ENCODE data around the gene ZNF526. TPM values are rescaled to one million over a fixed set of nuclear protein-coding genes. Genes with fewer than 3 reads are reported as not detected.

ZNF526 gene
- total and polyA plus RNA-seq, 5 donors from 2014 or later: 4.0 to 8.8 (median 5.8) TPM

- Histone ChIP-seq H3K4me3 (ENCODE audit: low read depth, low read length) (no peak overlapping the region), H3K27me3 (ENCODE audit: control insufficient read depth, insufficient read depth, low read length) (no peaks in the 10 kb centered on the region), H3K36me3 (ENCODE audit: control insufficient read depth, insufficient read depth, low read length) (peaks cover 80% of the 10 kb centered on the region), H3K9me3 (ENCODE audit: control insufficient read depth in 2 of 2, low read length in 2 of 2) (no peaks in the 10 kb centered on the region), H3K27ac (ENCODE audit: insufficient read depth, low read length, poor library complexity, severe bottlenecking) (no peak overlapping the region), H3K4me1 (ENCODE audit: control insufficient read depth, insufficient read depth, low read length, poor library complexity, severe bottlenecking) (no peaks in the 10 kb centered on the region)
- ATAC-seq (ENCODE audit: low read depth in 2 of 2) (no peak), DNase-seq (no peak)
- Mint-ChIP-seq H3K27ac (no peak overlapping the region), H3K4me1 (peaks cover 0 to 34% (median 8%) of the 10 kb centered on the region in 4 donors), H3K9me3 (no peaks in the 10 kb centered on the region), H3K27me3 (no peaks in the 10 kb centered on the region), H3K4me3 (no peak overlapping the region), H3K36me3 (peaks cover 25% of the 10 kb centered on the region)
Measured at GRCh38 chr19:42234364-42234763, 14.3 kb downstream of the ZNF526 start.

GRCh38 chr19:42235181-42235580 lies 15.1 kb downstream of the ZNF526 start:
- Mint-ChIP-seq H3K9me3 (no peaks in the 10 kb centered on the region), H3K27ac (no peak overlapping the region), H3K27me3 (no peaks in the 10 kb centered on the region), H3K4me1 (peaks cover 0 to 36% (median 16%) of the 10 kb centered on the region in 4 donors), H3K36me3 (peaks cover 28% of the 10 kb centered on the region), H3K4me3 (no peak overlapping the region)
- Histone ChIP-seq H3K36me3 (ENCODE audit: control insufficient read depth, insufficient read depth, low read length) (peaks cover 79% of the 10 kb centered on the region), H3K4me3 (ENCODE audit: low read depth, low read length) (no peak overlapping the region), H3K9me3 (ENCODE audit: control insufficient read depth in 2 of 2, low read length in 2 of 2) (no peaks in the 10 kb centered on the region), H3K27me3 (ENCODE audit: control insufficient read depth, insufficient read depth, low read length) (no peaks in the 10 kb centered on the region), H3K27ac (ENCODE audit: insufficient read depth, low read length, poor library complexity, severe bottlenecking) (no peak overlapping the region), H3K4me1 (ENCODE audit: control insufficient read depth, insufficient read depth, low read length, poor library complexity, severe bottlenecking) (peaks cover 6% of the 10 kb centered on the region)
- ATAC-seq (ENCODE audit: low read depth in 2 of 2) (no peak), DNase-seq (no peak)

- H3K27ac Mint-ChIP-seq: peak overlapping the region; percentile 80 to 85 (median 80)
Measured at GRCh38 chr19:42239544-42240220, 19.6 kb downstream of the ZNF526 start.

GRCh38 chr19:42241279-42241678 lies 21.2 kb downstream of the ZNF526 start:
- Mint-ChIP-seq H3K36me3 (peaks cover 19% of the 10 kb centered on the region), H3K27ac (peak overlapping the region; percentile 49 to 90 (median 60)), H3K27me3 (no peaks in the 10 kb centered on the region), H3K9me3 (no peaks in the 10 kb centered on the region), H3K4me1 (peaks cover 8 to 63% (median 41%) of the 10 kb centered on the region in 4 donors), H3K4me3 (peak overlapping the region; percentile 80 to 90 (median 89))
- Histone ChIP-seq H3K9me3 (ENCODE audit: control insufficient read depth in 2 of 2, low read length in 2 of 2) (no peaks in the 10 kb centered on the region), H3K36me3 (ENCODE audit: control insufficient read depth, insufficient read depth, low read length) (peaks cover 28% of the 10 kb centered on the region), H3K4me1 (ENCODE audit: control insufficient read depth, insufficient read depth, low read length, poor library complexity, severe bottlenecking) (peaks cover 41% of the 10 kb centered on the region), H3K27me3 (ENCODE audit: control insufficient read depth, insufficient read depth, low read length) (no peaks in the 10 kb centered on the region), H3K27ac (ENCODE audit: insufficient read depth, low read length, poor library complexity, severe bottlenecking) (peak overlapping the region; percentile 89), H3K4me3 (ENCODE audit: low read depth, low read length) (peak overlapping the region; percentile 95)
- ATAC-seq (ENCODE audit: low read depth in 2 of 2) (no peak), DNase-seq (no peak)

More at GRCh38 chr19:42239544-42240220, 19.6 kb downstream of the ZNF526 start:
- Mint-ChIP-seq H3K4me3 (peak overlapping the region in 3 of 4 donors; percentile 67 to 86 (median 68)), H3K27me3 (no peaks in the 10 kb centered on the region), H3K9me3 (no peaks in the 10 kb centered on the region), H3K36me3 (peaks cover 26% of the 10 kb centered on the region), H3K4me1 (peaks cover 4 to 60% (median 34%) of the 10 kb centered on the region in 4 donors)
- DNase-seq (no peak), ATAC-seq (ENCODE audit: low read depth in 2 of 2) (no peak)
- Histone ChIP-seq H3K36me3 (ENCODE audit: control insufficient read depth, insufficient read depth, low read length) (peaks cover 42% of the 10 kb centered on the region), H3K9me3 (ENCODE audit: control insufficient read depth in 2 of 2, low read length in 2 of 2) (no peaks in the 10 kb centered on the region), H3K27ac (ENCODE audit: insufficient read depth, low read length, poor library complexity, severe bottlenecking) (no peak overlapping the region), H3K27me3 (ENCODE audit: control insufficient read depth, insufficient read depth, low read length) (no peaks in the 10 kb centered on the region), H3K4me1 (ENCODE audit: control insufficient read depth, insufficient read depth, low read length, poor library complexity, severe bottlenecking) (peaks cover 37% of the 10 kb centered on the region), H3K4me3 (ENCODE audit: low read depth, low read length) (no peak overlapping the region)

GRCh38 chr19:42242069-42242511 lies 22.0 kb downstream of the ZNF526 start:
- H3K4me3 Mint-ChIP-seq: peak overlapping the region; percentile 86 to 90 (median 89)
- peaks cover 41% of the 10 kb centered on the region for H3K4me1 ChIP-seq (ENCODE audit: control insufficient read depth, insufficient read depth, low read length, poor library complexity, severe bottlenecking)
- H3K36me3 Mint-ChIP-seq: peaks cover 14% of the 10 kb centered on the region
- peaks cover 20% of the 10 kb centered on the region for H3K36me3 ChIP-seq (ENCODE audit: control insufficient read depth, insufficient read depth, low read length)
- no peaks in the 10 kb centered on the region for H3K9me3 Mint-ChIP-seq
- no peaks in the 10 kb centered on the region for H3K27me3 ChIP-seq (ENCODE audit: control insufficient read depth, insufficient read depth, low read length)
- no peaks in the 10 kb centered on the region for H3K27me3 Mint-ChIP-seq
- peaks cover 8 to 65% (median 45%) of the 10 kb centered on the region in 4 donors for H3K4me1 Mint-ChIP-seq
- ATAC-seq (ENCODE audit: low read depth in 2 of 2) (no peak), DNase-seq (peak in 1 of 3 donors; percentile 35)
- no peaks in the 10 kb centered on the region for H3K9me3 ChIP-seq (ENCODE audit: control insufficient read depth in 2 of 2, low read length in 2 of 2)
- peak overlapping the region; percentile 89 for H3K27ac ChIP-seq (ENCODE audit: insufficient read depth, low read length, poor library complexity, severe bottlenecking)
- H3K4me3 ChIP-seq (ENCODE audit: low read depth, low read length): peak overlapping the region; percentile 95
- H3K27ac Mint-ChIP-seq: peak overlapping the region; percentile 60 to 93 (median 90)

GRCh38 chr19:42242512-42243409 lies 22.6 kb downstream of the ZNF526 start, which contains the start of gene GSK3A:
GSK3A (minus strand) TSS chr19:42242602; CDS start chr19:42242465, 137 bp downstream.
- no peaks in the 10 kb centered on the region for H3K27me3 Mint-ChIP-seq
- Histone ChIP-seq H3K27ac (ENCODE audit: insufficient read depth, low read length, poor library complexity, severe bottlenecking) (peak within 1 kb of the TSS; percentile 89), H3K36me3 (ENCODE audit: control insufficient read depth, insufficient read depth, low read length) (peaks cover 17% of the 10 kb centered on the region), H3K9me3 (ENCODE audit: control insufficient read depth in 2 of 2, low read length in 2 of 2) (no peaks in the 10 kb centered on the region), H3K4me3 (ENCODE audit: low read depth, low read length) (peak within 1 kb of the TSS; percentile 95), H3K27me3 (ENCODE audit: control insufficient read depth, insufficient read depth, low read length) (no peaks in the 10 kb centered on the region), H3K4me1 (ENCODE audit: control insufficient read depth, insufficient read depth, low read length, poor library complexity, severe bottlenecking) (peaks cover 41% of the 10 kb centered on the region)
- ATAC-seq (ENCODE audit: low read depth in 2 of 2) (peak; percentile 79 to 81), DNase-seq (peak; percentile 95 to 99 (median 98))
- H3K36me3 Mint-ChIP-seq: peaks cover 14% of the 10 kb centered on the region
- H3K4me3 Mint-ChIP-seq: peak within 1 kb of the TSS; percentile 86 to 100 (median 98)
- no peaks in the 10 kb centered on the region for H3K9me3 Mint-ChIP-seq
- H3K4me1 Mint-ChIP-seq: peaks cover 8 to 65% (median 45%) of the 10 kb centered on the region in 4 donors
- H3K27ac Mint-ChIP-seq: peak within 1 kb of the TSS; percentile 93 to 98 (median 97)

- H3K27me3 ChIP-seq (ENCODE audit: control insufficient read depth, insufficient read depth, low read length): no peaks in the 10 kb centered on the region
- Mint-ChIP-seq H3K36me3 (peaks cover 7% of the 10 kb centered on the region), H3K4me1 (peaks cover 8 to 58% (median 39%) of the 10 kb centered on the region in 4 donors), H3K4me3 (peak overlapping the region; percentile 90 to 100 (median 98)), H3K27ac (peak overlapping the region; percentile 93 to 99 (median 99)), H3K27me3 (no peaks in the 10 kb centered on the region), H3K9me3 (no peaks in the 10 kb centered on the region)
- peak; percentile 88 to 97 (median 93) for DNase-seq
- no peaks in the 10 kb centered on the region for H3K9me3 ChIP-seq (ENCODE audit: control insufficient read depth in 2 of 2, low read length in 2 of 2)
- H3K4me3 ChIP-seq (ENCODE audit: low read depth, low read length): peak overlapping the region; percentile 99
- peaks cover 10% of the 10 kb centered on the region for H3K36me3 ChIP-seq (ENCODE audit: control insufficient read depth, insufficient read depth, low read length)
- peak; percentile 40 to 44 for ATAC-seq (ENCODE audit: low read depth in 2 of 2)
- peak overlapping the region; percentile 89 for H3K27ac ChIP-seq (ENCODE audit: insufficient read depth, low read length, poor library complexity, severe bottlenecking)
- peaks cover 41% of the 10 kb centered on the region for H3K4me1 ChIP-seq (ENCODE audit: control insufficient read depth, insufficient read depth, low read length, poor library complexity, severe bottlenecking)
Measured at GRCh38 chr19:42244347-42245220, 24.5 kb downstream of the ZNF526 start.

Data from CD4-positive, CD25-positive, alpha-beta regulatory T cell (primary cell).